HFFc6 (cell line): ENCODE data around the gene UVRAG. TPM values are rescaled to one million over a fixed set of nuclear protein-coding genes. Genes with fewer than 3 reads are reported as not detected.

Experiments
- DNase-seq: peaks from one replicate; pipeline ENCODE4 v3.0.0-alpha.2; 2018
- H3K27ac Mint-ChIP-seq: 2 replicates; pipeline ENCODE4 v1.8.0; 2020; ENCODE audit warnings: mild to moderate bottlenecking, mixed read lengths
- H3K27me3 Mint-ChIP-seq: 2 replicates; pipeline ENCODE4 v1.8.0; 2021; ENCODE audit warnings: mild to moderate bottlenecking, moderate library complexity, mixed read lengths; ENCODE audit not compliant: insufficient read depth
- H3K36me3 Mint-ChIP-seq: 2 replicates; pipeline ENCODE4 v1.8.0; 2021; ENCODE audit warnings: low read depth, mixed read lengths
- H3K4me1 Mint-ChIP-seq: 2 replicates; pipeline ENCODE4 v1.8.0; 2020; ENCODE audit warnings: low read depth, mixed read lengths
- H3K4me3 Mint-ChIP-seq: 2 replicates; pipeline ENCODE4 v1.8.0; 2020; ENCODE audit warnings: mild to moderate bottlenecking, moderate library complexity, mixed read lengths
- H3K9me3 Mint-ChIP-seq: 2 replicates; pipeline ENCODE4 v1.8.0; 2020; ENCODE audit warnings: mild to moderate bottlenecking, mixed read lengths
- CTCF ChIP-seq: fragments of 200-600 bp; sonication (generic); IDR thresholded peaks from 2 replicates; pipeline ENCODE4 v1.5.0; 2021; ENCODE audit warnings: antibody characterized with exemption, mild to moderate bottlenecking
- total RNA-seq, 6 experiments: library from RNA; stranded (reverse); fragmentation: NEBNext Ultra II Directional; extraction: Animal tissue kit (Norgen Biotek cat#: 25700); gene quantifications; 2 replicates in 1 of 6; 3 replicates in 5 of 6; pipeline ENCODE4 v1.2.3, GENCODE V29; 2021

Gene UVRAG
- total RNA-seq, 6 experiments from 2014 or later: 9.4 to 12.9 (median 10.7) TPM

DNA sequence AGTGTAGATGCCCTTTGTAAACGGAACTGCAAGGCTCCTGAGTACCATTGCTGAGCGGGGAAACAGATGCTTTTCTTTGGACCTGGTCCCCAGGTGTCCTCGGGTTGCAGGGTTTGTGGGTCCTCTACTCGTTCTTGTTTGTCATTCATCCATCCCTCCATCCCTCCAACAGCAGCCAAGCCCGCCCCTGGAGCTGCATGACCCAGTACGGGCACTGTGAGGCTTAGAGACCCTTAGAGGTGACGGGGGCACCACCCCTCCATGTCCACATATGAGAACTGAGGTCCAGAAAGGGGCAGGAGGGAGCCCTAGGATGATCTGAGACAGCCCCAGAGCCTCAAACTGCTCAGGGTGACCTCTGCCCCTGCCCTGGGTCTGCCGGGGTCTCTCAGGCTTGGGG, 345.8 kb downstream of the UVRAG start:
- H3K27me3 Mint-ChIP-seq: peaks cover 20% of the 10 kb centered on the region

GRCh38 chr11:76161261-76161961, 346.4 kb downstream of the UVRAG start:
- Mint-ChIP-seq H3K27me3 (peaks cover 18% of the 10 kb centered on the region), H3K27ac (no peak overlapping the region), H3K36me3 (no peaks in the 10 kb centered on the region), H3K4me3 (no peak overlapping the region), H3K4me1 (no peaks in the 10 kb centered on the region), H3K9me3 (no peaks in the 10 kb centered on the region)
- no peak for DNase-seq
- no peak for TF ChIP-seq CTCF

More for the DNA sequence above, 345.8 kb downstream of the UVRAG start:
- no peak overlapping the region for H3K4me3 Mint-ChIP-seq
- no peak overlapping the region for H3K27ac Mint-ChIP-seq
- no peak for TF ChIP-seq CTCF
- no peaks in the 10 kb centered on the region for H3K9me3 Mint-ChIP-seq
- DNase-seq: no peak
- H3K4me1 Mint-ChIP-seq: peaks cover under 1% of the 10 kb centered on the region; the same call in 1 of the 2 replicates
- no peaks in the 10 kb centered on the region for H3K36me3 Mint-ChIP-seq

GRCh38 chr11:76162336-76163288, 347.6 kb downstream of the UVRAG start:
- Mint-ChIP-seq H3K27me3 (peaks cover 25% of the 10 kb centered on the region), H3K36me3 (no peaks in the 10 kb centered on the region), H3K4me1 (no peaks in the 10 kb centered on the region)

GRCh38 chr11:76163289-76163880, 348.4 kb downstream of the UVRAG start:
- H3K27ac Mint-ChIP-seq: no peak overlapping the region
- H3K4me3 Mint-ChIP-seq: no peak overlapping the region
- TF ChIP-seq CTCF: no peak
- H3K9me3 Mint-ChIP-seq: no peaks in the 10 kb centered on the region
- no peaks in the 10 kb centered on the region for H3K4me1 Mint-ChIP-seq
- H3K36me3 Mint-ChIP-seq: no peaks in the 10 kb centered on the region
- peaks cover 24% of the 10 kb centered on the region for H3K27me3 Mint-ChIP-seq
- DNase-seq: no peak

More at GRCh38 chr11:76162336-76163288, 347.6 kb downstream of the UVRAG start:
- no peak for DNase-seq
- TF ChIP-seq CTCF: no peak
- H3K4me3 Mint-ChIP-seq: no peak overlapping the region
- H3K27ac Mint-ChIP-seq: no peak overlapping the region
- H3K9me3 Mint-ChIP-seq: no peaks in the 10 kb centered on the region

GRCh38 chr11:76164081-76164480, 349.1 kb downstream of the UVRAG start:
- Mint-ChIP-seq H3K9me3 (no peaks in the 10 kb centered on the region), H3K27me3 (peaks cover 30% of the 10 kb centered on the region), H3K36me3 (no peaks in the 10 kb centered on the region), H3K4me3 (no peak overlapping the region), H3K27ac (no peak overlapping the region), H3K4me1 (no peaks in the 10 kb centered on the region)
- DNase-seq: no peak
- no peak for TF ChIP-seq CTCF
